Measurements from ENCODE around the gene ACTRT2.

The ACTRT2 gene

GRCh38 chr1:3019516-3020051 is 1.7 kb upstream of the ACTRT2 start:
- Histone ChIP-seq H3K9me3 (ENCODE audit: control insufficient read depth, low read length) (peaks cover 27% of the 10 kb centered on the region), H3K27ac (ENCODE audit: low read depth, low read length, severe bottlenecking) (no peak overlapping the region), H3K4me3 (ENCODE audit: extremely low read depth, insufficient read depth, low read length, poor library complexity, severe bottlenecking) (no peak overlapping the region), H3K4me1 (ENCODE audit: control insufficient read depth, insufficient read depth, low read length, poor library complexity, severe bottlenecking) (no peaks in the 10 kb centered on the region), H3K36me3 (ENCODE audit: control insufficient read depth, insufficient read depth, low read length) (no peaks in the 10 kb centered on the region)
- WGBS, 2 experiments (ENCODE audit: insufficient coverage in 2 of 2), result 86 to 91% methylated on average over 21 to 24 of the region's 24 CpGs

GRCh38 chr1:3020263-3020909 is 881 bp upstream of the ACTRT2 start:
- no peaks in the 10 kb centered on the region for H3K4me1 ChIP-seq (ENCODE audit: control insufficient read depth, insufficient read depth, low read length, poor library complexity, severe bottlenecking)
- no peak overlapping the region for H3K4me3 ChIP-seq (ENCODE audit: extremely low read depth, insufficient read depth, low read length, poor library complexity, severe bottlenecking)
- H3K36me3 ChIP-seq (ENCODE audit: control insufficient read depth, insufficient read depth, low read length), result no peaks in the 10 kb centered on the region
- H3K9me3 ChIP-seq (ENCODE audit: control insufficient read depth, low read length), result peaks cover 26% of the 10 kb centered on the region
- no peak overlapping the region for H3K27ac ChIP-seq (ENCODE audit: low read depth, low read length, severe bottlenecking)
- 92 to 95% methylated on average over 5 to 7 of the region's 12 CpGs for WGBS, 2 experiments (ENCODE audit: insufficient coverage in 2 of 2)

- Histone ChIP-seq H3K27ac (ENCODE audit: low read depth, low read length, severe bottlenecking) (no peak overlapping the region), H3K36me3 (ENCODE audit: control insufficient read depth, insufficient read depth, low read length) (no peaks in the 10 kb centered on the region), H3K4me1 (ENCODE audit: control insufficient read depth, insufficient read depth, low read length, poor library complexity, severe bottlenecking) (no peaks in the 10 kb centered on the region), H3K9me3 (ENCODE audit: control insufficient read depth, low read length) (peaks cover 34% of the 10 kb centered on the region), H3K4me3 (ENCODE audit: extremely low read depth, insufficient read depth, low read length, poor library complexity, severe bottlenecking) (no peak overlapping the region)
- WGBS, 2 experiments (ENCODE audit: insufficient coverage in 2 of 2), result 85 to 88% methylated on average over 28 of the region's 28 CpGs
Measured at GRCh38 chr1:3021801-3022401, 634 bp downstream of the ACTRT2 start.

GRCh38 chr1:3022511-3022973 is 1.3 kb downstream of the ACTRT2 start:
- peaks cover 40% of the 10 kb centered on the region for H3K9me3 ChIP-seq (ENCODE audit: control insufficient read depth, low read length)
- 91 to 95% methylated on average over 15 to 16 of the region's 18 CpGs for WGBS, 2 experiments (ENCODE audit: insufficient coverage in 2 of 2)
- no peak overlapping the region for H3K4me3 ChIP-seq (ENCODE audit: extremely low read depth, insufficient read depth, low read length, poor library complexity, severe bottlenecking)
- H3K36me3 ChIP-seq (ENCODE audit: control insufficient read depth, insufficient read depth, low read length), result no peaks in the 10 kb centered on the region
- no peak overlapping the region for H3K27ac ChIP-seq (ENCODE audit: low read depth, low read length, severe bottlenecking)
- H3K4me1 ChIP-seq (ENCODE audit: control insufficient read depth, insufficient read depth, low read length, poor library complexity, severe bottlenecking), result no peaks in the 10 kb centered on the region

- Histone ChIP-seq H3K9me3 (ENCODE audit: control insufficient read depth, low read length) (peaks cover 36% of the 10 kb centered on the region), H3K36me3 (ENCODE audit: control insufficient read depth, insufficient read depth, low read length) (no peaks in the 10 kb centered on the region), H3K4me1 (ENCODE audit: control insufficient read depth, insufficient read depth, low read length, poor library complexity, severe bottlenecking) (no peaks in the 10 kb centered on the region), H3K4me3 (ENCODE audit: extremely low read depth, insufficient read depth, low read length, poor library complexity, severe bottlenecking) (no peak overlapping the region), H3K27ac (ENCODE audit: low read depth, low read length, severe bottlenecking) (no peak overlapping the region)
- WGBS, 2 experiments (ENCODE audit: insufficient coverage in 2 of 2), result 89 to 92% methylated on average over 13 to 14 of the region's 14 CpGs
Measured at GRCh38 chr1:3022976-3023375, 1.7 kb downstream of the ACTRT2 start.

GRCh38 chr1:3024019-3024418 is 2.8 kb downstream of the ACTRT2 start:
- WGBS, 2 experiments (ENCODE audit: insufficient coverage in 2 of 2), result 88 to 90% methylated on average over 1 to 6 of the region's 9 CpGs
- no peaks in the 10 kb centered on the region for H3K36me3 ChIP-seq (ENCODE audit: control insufficient read depth, insufficient read depth, low read length)
- no peak overlapping the region for H3K27ac ChIP-seq (ENCODE audit: low read depth, low read length, severe bottlenecking)
- H3K4me1 ChIP-seq (ENCODE audit: control insufficient read depth, insufficient read depth, low read length, poor library complexity, severe bottlenecking), result no peaks in the 10 kb centered on the region
- H3K4me3 ChIP-seq (ENCODE audit: extremely low read depth, insufficient read depth, low read length, poor library complexity, severe bottlenecking), result no peak overlapping the region
- H3K9me3 ChIP-seq (ENCODE audit: control insufficient read depth, low read length), result peaks cover 31% of the 10 kb centered on the region

GRCh38 chr1:3024588-3024987 is 3.3 kb downstream of the ACTRT2 start:
- Histone ChIP-seq H3K4me3 (ENCODE audit: extremely low read depth, insufficient read depth, low read length, poor library complexity, severe bottlenecking) (no peak overlapping the region), H3K36me3 (ENCODE audit: control insufficient read depth, insufficient read depth, low read length) (no peaks in the 10 kb centered on the region), H3K4me1 (ENCODE audit: control insufficient read depth, insufficient read depth, low read length, poor library complexity, severe bottlenecking) (no peaks in the 10 kb centered on the region), H3K27ac (ENCODE audit: low read depth, low read length, severe bottlenecking) (no peak overlapping the region), H3K9me3 (ENCODE audit: control insufficient read depth, low read length) (peaks cover 28% of the 10 kb centered on the region)
- 84 to 88% methylated on average over 7 to 9 of the region's 11 CpGs for WGBS, 2 experiments (ENCODE audit: insufficient coverage in 2 of 2)

GRCh38 chr1:3026124-3026523 is 4.9 kb downstream of the ACTRT2 start:
- peaks cover 27% of the 10 kb centered on the region for H3K9me3 ChIP-seq (ENCODE audit: control insufficient read depth, low read length)
- no peak overlapping the region for H3K4me3 ChIP-seq (ENCODE audit: extremely low read depth, insufficient read depth, low read length, poor library complexity, severe bottlenecking)
- no peaks in the 10 kb centered on the region for H3K36me3 ChIP-seq (ENCODE audit: control insufficient read depth, insufficient read depth, low read length)
- 81 to 89% methylated on average over 1 of the region's 1 CpG for WGBS, 2 experiments (ENCODE audit: insufficient coverage in 2 of 2)
- no peak overlapping the region for H3K27ac ChIP-seq (ENCODE audit: low read depth, low read length, severe bottlenecking)
- H3K4me1 ChIP-seq (ENCODE audit: control insufficient read depth, insufficient read depth, low read length, poor library complexity, severe bottlenecking), result no peaks in the 10 kb centered on the region

- Histone ChIP-seq H3K4me3 (ENCODE audit: extremely low read depth, insufficient read depth, low read length, poor library complexity, severe bottlenecking) (no peak overlapping the region), H3K27ac (ENCODE audit: low read depth, low read length, severe bottlenecking) (no peak overlapping the region), H3K4me1 (ENCODE audit: control insufficient read depth, insufficient read depth, low read length, poor library complexity, severe bottlenecking) (no peaks in the 10 kb centered on the region), H3K9me3 (ENCODE audit: control insufficient read depth, low read length) (peaks cover 21% of the 10 kb centered on the region), H3K36me3 (ENCODE audit: control insufficient read depth, insufficient read depth, low read length) (no peaks in the 10 kb centered on the region)
- 73 to 80% methylated on average over 10 to 11 of the region's 11 CpGs for WGBS, 2 experiments (ENCODE audit: insufficient coverage in 2 of 2)
Measured at GRCh38 chr1:3026581-3027391, 5.5 kb downstream of the ACTRT2 start.

GRCh38 chr1:3027611-3028371 is 6.5 kb downstream of the ACTRT2 start:
- H3K9me3 ChIP-seq (ENCODE audit: control insufficient read depth, low read length), result peaks cover 25% of the 10 kb centered on the region
- 80 to 90% methylated on average over 17 to 19 of the region's 20 CpGs for WGBS, 2 experiments (ENCODE audit: insufficient coverage in 2 of 2)
- H3K4me3 ChIP-seq (ENCODE audit: extremely low read depth, insufficient read depth, low read length, poor library complexity, severe bottlenecking), result no peak overlapping the region

More at GRCh38 chr1:3027611-3028371, 6.5 kb downstream of the ACTRT2 start:
- Histone ChIP-seq H3K4me1 (ENCODE audit: control insufficient read depth, insufficient read depth, low read length, poor library complexity, severe bottlenecking) (no peaks in the 10 kb centered on the region), H3K36me3 (ENCODE audit: control insufficient read depth, insufficient read depth, low read length) (no peaks in the 10 kb centered on the region), H3K27ac (ENCODE audit: low read depth, low read length, severe bottlenecking) (no peak overlapping the region)

All from mesodermal cell (in vitro differentiated cells).